ENCODE results near the gene MZT1. TPM values are rescaled to one million over a fixed set of nuclear protein-coding genes. Genes with fewer than 3 reads are reported as not detected.

MZT1 gene
- total RNA-seq, result 9.5 and 14.5 TPM in 2 replicates

GRCh38 chr13:72727417-72728289 lies at the start of gene MZT1, which contains the start of gene BORA:
TSS of gene MZT1 (minus strand) at chr13:72727629. CDS start at chr13:72727602, 27 bp downstream.
TSS of gene BORA (plus strand) at chr13:72727923. CDS start at chr13:72728941, 1,018 bp downstream.

Other genes starting within 250 kb of the MZT1 start
- gene BORA, start 294 bp upstream of the MZT1 start, total RNA-seq, result 3.4 and 5.8 TPM in 2 replicates
- 37.8 and 41.9 TPM in 2 replicates for gene DIS3, start 54.3 kb upstream of the MZT1 start, total RNA-seq
- 36.1 and 39.2 TPM in 2 replicates for gene PIBF1, start 54.5 kb upstream of the MZT1 start, total RNA-seq